Activated CD8-positive, alpha-beta T cell treated with anti-CD3 and anti-CD28 coated beads, Interleukin-2, amount 10 ng/mL, durations not matched to agents 7 days and 5 days (primary cell): ENCODE measurements around the gene PLEKHM3. TPM values are rescaled to one million over a fixed set of nuclear protein-coding genes. Genes with fewer than 3 reads are reported as not detected.
A peak's percentile ranks its signal among the peaks of the same experiment; 100 is the strongest.

ENCODE experiments used
- ATAC-seq: fragments of 150-1000 bp; cut with Tn5 transposase; one replicate; pipeline ENCODE4 v1.10.0; 2021; ENCODE audit warnings: moderate library complexity
- CTCF ChIA-PET: fragments of 350-600 bp; sonication (Branson Sonifier 250); formaldehyde crosslinking; loops from one replicate; lab custom pipeline; 2021; ENCODE audit warnings: antibody characterized with exemption; lab: Charles Lee
- POLR2A ChIA-PET: fragments of 350-600 bp; sonication (Branson Sonifier 250); formaldehyde crosslinking; loops from one replicate; lab custom pipeline; 2021; ENCODE audit warnings: antibody characterized with exemption; lab: Charles Lee
- DNase-seq: peaks from one replicate; pipeline ENCODE4 v3.0.0-alpha.2; 2020
- H3K27ac Mint-ChIP-seq: one replicate; pipeline ENCODE4 v1.8.0; 2021; ENCODE audit warnings: mild to moderate bottlenecking, mixed read lengths
- H3K27me3 Mint-ChIP-seq: one replicate; pipeline ENCODE4 v1.8.0; 2021; ENCODE audit warnings: low read depth, mixed read lengths
- H3K36me3 Mint-ChIP-seq: one replicate; pipeline ENCODE4 v1.8.0; 2021; ENCODE audit warnings: low read depth, mixed read lengths
- H3K4me1 Mint-ChIP-seq: one replicate; pipeline ENCODE4 v1.8.0; 2021; ENCODE audit warnings: low read depth, mixed read lengths
- H3K4me3 Mint-ChIP-seq: one replicate; pipeline ENCODE4 v1.8.0; 2021; ENCODE audit warnings: mild to moderate bottlenecking, mixed read lengths
- H3K9me3 Mint-ChIP-seq: one replicate; pipeline ENCODE4 v1.8.0; 2022; ENCODE audit warnings: mixed read lengths; ENCODE audit not compliant: insufficient read depth
- total RNA-seq, 2 experiments: library from RNA; stranded (reverse); gene quantifications; one replicate each; pipeline ENCODE4 v1.2.3, GENCODE V29; 2021

PLEKHM3 gene
- total RNA-seq, 2 experiments from 2014 or later, result 6.1 to 6.2 TPM

GRCh38 chr2:208006833-208007232, 18.5 kb downstream of the PLEKHM3 start:
- no peaks in the 10 kb centered on the region for H3K27me3 Mint-ChIP-seq
- no peak overlapping the region for H3K27ac Mint-ChIP-seq
- no peaks in the 10 kb centered on the region for H3K9me3 Mint-ChIP-seq
- H3K4me1 Mint-ChIP-seq, result no peaks in the 10 kb centered on the region
- H3K4me3 Mint-ChIP-seq, result no peak overlapping the region
- H3K36me3 Mint-ChIP-seq, result no peaks in the 10 kb centered on the region
- CTCF ChIA-PET, result interaction anchor here (1.6 to 1.9 kb wide), 2 partner anchors 11 to 34 kb away, joined by 5 read pairs; no protein-coding TSS in a partner anchor
- POLR2A ChIA-PET, result no interaction called here
- DNase-seq (no peak), ATAC-seq (no peak)

GRCh38 chr2:208006337-208006736, 19.0 kb downstream of the PLEKHM3 start:
- no peaks in the 10 kb centered on the region for H3K27me3 Mint-ChIP-seq
- no peak overlapping the region for H3K27ac Mint-ChIP-seq
- no peaks in the 10 kb centered on the region for H3K9me3 Mint-ChIP-seq
- POLR2A ChIA-PET, result no interaction called here
- DNase-seq, result no peak
- CTCF ChIA-PET, result interaction anchor here (1.6 to 1.9 kb wide), 2 partner anchors 10 to 34 kb away, joined by 5 read pairs; no protein-coding TSS in a partner anchor
- ATAC-seq, result no peak
- H3K36me3 Mint-ChIP-seq, result no peaks in the 10 kb centered on the region
- no peaks in the 10 kb centered on the region for H3K4me1 Mint-ChIP-seq
- H3K4me3 Mint-ChIP-seq, result no peak overlapping the region

- Mint-ChIP-seq H3K36me3 (no peaks in the 10 kb centered on the region), H3K27ac (no peak overlapping the region), H3K27me3 (no peaks in the 10 kb centered on the region), H3K4me1 (no peaks in the 10 kb centered on the region), H3K4me3 (no peak overlapping the region), H3K9me3 (no peaks in the 10 kb centered on the region)
- no peak for ATAC-seq
- DNase-seq, result no peak
- POLR2A ChIA-PET, result no interaction called here
- CTCF ChIA-PET, result interaction anchor here (1.1 kb wide), 1 partner anchor 38 kb away, joined by 3 read pairs; no protein-coding TSS in a partner anchor
Measured at GRCh38 chr2:208001924-208002323, 23.4 kb downstream of the PLEKHM3 start.

- Mint-ChIP-seq H3K4me3 (no peak overlapping the region), H3K27me3 (no peaks in the 10 kb centered on the region), H3K4me1 (peaks cover 3% of the 10 kb centered on the region), H3K9me3 (no peaks in the 10 kb centered on the region), H3K27ac (no peak overlapping the region), H3K36me3 (no peaks in the 10 kb centered on the region)
- POLR2A ChIA-PET, result no interaction called here
- CTCF ChIA-PET, result interaction anchor here (1.1 kb wide), 1 partner anchor 40 kb away, joined by 3 read pairs; no protein-coding TSS in a partner anchor
- DNase-seq (no peak), ATAC-seq (no peak)
Measured at GRCh38 chr2:208000701-208001395, 24.5 kb downstream of the PLEKHM3 start.

- Mint-ChIP-seq H3K36me3 (no peaks in the 10 kb centered on the region), H3K4me3 (no peak overlapping the region), H3K4me1 (peaks cover 5% of the 10 kb centered on the region), H3K27ac (no peak overlapping the region), H3K27me3 (no peaks in the 10 kb centered on the region), H3K9me3 (no peaks in the 10 kb centered on the region)
- ChIA-PET CTCF (interaction anchor here (2.0 kb wide), 1 partner anchor 10 kb away, joined by 5 read pairs; no protein-coding TSS in a partner anchor), POLR2A (no interaction called here)
- no peak for DNase-seq
- no peak for ATAC-seq
Measured at GRCh38 chr2:207996848-207997247, 28.5 kb downstream of the PLEKHM3 start.

GRCh38 chr2:207995887-207996286, 29.4 kb downstream of the PLEKHM3 start:
- H3K36me3 Mint-ChIP-seq, result no peaks in the 10 kb centered on the region
- DNase-seq (no peak), ATAC-seq (no peak)
- H3K4me1 Mint-ChIP-seq, result peaks cover 5% of the 10 kb centered on the region
- ChIA-PET POLR2A (no interaction called here), CTCF (interaction anchor here (2.0 to 2.7 kb wide), 2 partner anchors 11 to 44 kb away, joined by 5 to 8 read pairs; no protein-coding TSS in a partner anchor)
- H3K9me3 Mint-ChIP-seq, result no peaks in the 10 kb centered on the region
- H3K4me3 Mint-ChIP-seq, result no peak overlapping the region
- no peak overlapping the region for H3K27ac Mint-ChIP-seq
- no peaks in the 10 kb centered on the region for H3K27me3 Mint-ChIP-seq

- DNase-seq (no peak), ATAC-seq (no peak)
- peaks cover 5% of the 10 kb centered on the region for H3K4me1 Mint-ChIP-seq
- ChIA-PET POLR2A (no interaction called here), CTCF (no interaction called here)
- H3K27me3 Mint-ChIP-seq, result no peaks in the 10 kb centered on the region
- H3K27ac Mint-ChIP-seq, result no peak overlapping the region
- H3K9me3 Mint-ChIP-seq, result no peaks in the 10 kb centered on the region
- no peaks in the 10 kb centered on the region for H3K36me3 Mint-ChIP-seq
- no peak overlapping the region for H3K4me3 Mint-ChIP-seq
Measured at GRCh38 chr2:207993151-207993763, 32.1 kb downstream of the PLEKHM3 start.

- Mint-ChIP-seq H3K9me3 (no peaks in the 10 kb centered on the region), H3K4me1 (peaks cover 5% of the 10 kb centered on the region), H3K36me3 (no peaks in the 10 kb centered on the region), H3K27ac (no peak overlapping the region), H3K27me3 (no peaks in the 10 kb centered on the region), H3K4me3 (no peak overlapping the region)
- ChIA-PET POLR2A (no interaction called here), CTCF (no interaction called here)
- no peak for DNase-seq
- ATAC-seq, result no peak
Measured at GRCh38 chr2:207991944-207992343, 33.4 kb downstream of the PLEKHM3 start.

- ATAC-seq (no peak), DNase-seq (no peak)
- H3K36me3 Mint-ChIP-seq, result no peaks in the 10 kb centered on the region
- no peaks in the 10 kb centered on the region for H3K27me3 Mint-ChIP-seq
- H3K9me3 Mint-ChIP-seq, result no peaks in the 10 kb centered on the region
- no peak overlapping the region for H3K27ac Mint-ChIP-seq
- peaks cover 2% of the 10 kb centered on the region for H3K4me1 Mint-ChIP-seq
- POLR2A ChIA-PET, result interaction anchor here (0.6 kb wide), 1 partner anchor 28 kb away, joined by 3 read pairs; no protein-coding TSS in a partner anchor
- CTCF ChIA-PET, result interaction anchor here (1.6 kb wide), 1 partner anchor 18 kb away, joined by 3 read pairs; no protein-coding TSS in a partner anchor
- no peak overlapping the region for H3K4me3 Mint-ChIP-seq
Measured at GRCh38 chr2:207990784-207991183, 34.5 kb downstream of the PLEKHM3 start.

GRCh38 chr2:207988975-207989374, 36.4 kb downstream of the PLEKHM3 start:
- ATAC-seq (no peak), DNase-seq (no peak)
- Mint-ChIP-seq H3K4me3 (no peak overlapping the region), H3K27me3 (no peaks in the 10 kb centered on the region), H3K9me3 (no peaks in the 10 kb centered on the region), H3K4me1 (peaks cover 6% of the 10 kb centered on the region), H3K27ac (no peak overlapping the region), H3K36me3 (no peaks in the 10 kb centered on the region)
- ChIA-PET CTCF (no interaction called here), POLR2A (interaction anchor here (0.5 kb wide), 1 partner anchor 738 kb away, joined by 3 read pairs; no protein-coding TSS in a partner anchor)

- DNase-seq (no peak), ATAC-seq (peak; percentile 72)
- Mint-ChIP-seq H3K36me3 (no peaks in the 10 kb centered on the region), H3K4me1 (peaks cover 6% of the 10 kb centered on the region), H3K27ac (no peak overlapping the region), H3K9me3 (no peaks in the 10 kb centered on the region), H3K4me3 (no peak overlapping the region), H3K27me3 (no peaks in the 10 kb centered on the region)
- POLR2A ChIA-PET, result no interaction called here
- CTCF ChIA-PET, result interaction anchor here (1.4 kb wide), 1 partner anchor 11 kb away, joined by 4 read pairs; no protein-coding TSS in a partner anchor
Measured at GRCh38 chr2:207987025-207987716, 38.2 kb downstream of the PLEKHM3 start.
